OCI-LY1 (cell line): ENCODE results near the gene AGPAT3.

Experiments used
- EZH2 ChIP-seq: fragments of 200-600 bp; sonication (generic), shearing (Covaris generic); IDR thresholded peaks from 2 replicates; pipeline ENCODE4 v1.8.0; 2017; ENCODE audit warnings: borderline replicate concordance, mixed run types, mild to moderate bottlenecking, antibody characterized with exemption, low read length, moderate library complexity, mixed read lengths
- TF ChIP-seq, protein P1 (sequence below): fragments of 200-600 bp; sonication (generic), shearing (Covaris generic); IDR thresholded peaks from 2 replicates; pipeline ENCODE4 v1.5.1; 2017; ENCODE audit warnings: mild to moderate bottlenecking, antibody characterized with exemption, low read length, moderate library complexity, mixed read lengths

DNA sequence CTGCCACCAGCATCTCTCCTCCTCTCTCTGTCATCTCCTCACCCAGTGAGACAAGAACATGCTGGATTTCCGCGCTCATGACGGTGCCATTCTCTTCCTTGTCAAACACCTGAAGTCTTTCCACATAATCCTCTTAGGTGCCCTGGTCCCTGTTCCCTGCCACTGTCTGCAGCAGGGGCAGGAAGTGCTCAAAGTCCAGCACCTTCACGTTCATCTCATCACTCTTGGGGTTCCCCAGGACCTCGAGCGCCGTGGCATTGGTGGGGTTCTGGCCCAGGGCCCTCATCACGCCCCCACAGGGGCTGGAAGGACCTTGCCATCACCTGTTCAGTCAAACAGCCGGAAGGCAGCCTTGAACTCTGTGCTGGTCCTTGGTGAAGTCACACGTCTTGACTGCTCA lies 9.1 kb upstream of the AGPAT3 start:
- TF ChIP-seq, protein P1, sequence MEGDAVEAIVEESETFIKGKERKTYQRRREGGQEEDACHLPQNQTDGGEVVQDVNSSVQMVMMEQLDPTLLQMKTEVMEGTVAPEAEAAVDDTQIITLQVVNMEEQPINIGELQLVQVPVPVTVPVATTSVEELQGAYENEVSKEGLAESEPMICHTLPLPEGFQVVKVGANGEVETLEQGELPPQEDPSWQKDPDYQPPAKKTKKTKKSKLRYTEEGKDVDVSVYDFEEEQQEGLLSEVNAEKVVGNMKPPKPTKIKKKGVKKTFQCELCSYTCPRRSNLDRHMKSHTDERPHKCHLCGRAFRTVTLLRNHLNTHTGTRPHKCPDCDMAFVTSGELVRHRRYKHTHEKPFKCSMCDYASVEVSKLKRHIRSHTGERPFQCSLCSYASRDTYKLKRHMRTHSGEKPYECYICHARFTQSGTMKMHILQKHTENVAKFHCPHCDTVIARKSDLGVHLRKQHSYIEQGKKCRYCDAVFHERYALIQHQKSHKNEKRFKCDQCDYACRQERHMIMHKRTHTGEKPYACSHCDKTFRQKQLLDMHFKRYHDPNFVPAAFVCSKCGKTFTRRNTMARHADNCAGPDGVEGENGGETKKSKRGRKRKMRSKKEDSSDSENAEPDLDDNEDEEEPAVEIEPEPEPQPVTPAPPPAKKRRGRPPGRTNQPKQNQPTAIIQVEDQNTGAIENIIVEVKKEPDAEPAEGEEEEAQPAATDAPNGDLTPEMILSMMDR = no peak
- TF ChIP-seq EZH2 = no peak
